Measurements from ENCODE around the gene CDRT4. TPM values are rescaled to one million over a fixed set of nuclear protein-coding genes. Genes with fewer than 3 reads are reported as not detected.

CDRT4 gene
- 1.4 and 2.5 TPM in 2 replicates for total RNA-seq

GRCh38 chr17:15467592-15467991 is at the start of gene CDRT4:
CDRT4 (minus strand) TSS chr17:15467621; CDS start chr17:15440238, 27,383 bp downstream.

Other genes with a start within 250 kb of the CDRT4 start
- gene PMP22, start 202.3 kb downstream of the CDRT4 start, total RNA-seq: 23.0 and 24.8 TPM in 2 replicates
- not detected in 2 replicates for gene TEKT3, start 126.0 kb downstream of the CDRT4 start, total RNA-seq
- 27.9 and 28.6 TPM in 2 replicates for gene TVP23C, start 95.9 kb upstream of the CDRT4 start, total RNA-seq
- gene FBXW10B, start 152.1 kb upstream of the CDRT4 start, total RNA-seq: 0.09 TPM in 2 replicates
- gene TRIM16, start 216.7 kb upstream of the CDRT4 start, total RNA-seq: 46.6 and 57.1 TPM in 2 replicates
- 31.9 and 36.7 TPM in 2 replicates for gene ZNF286A, start 232.1 kb upstream of the CDRT4 start, total RNA-seq

Data from endothelial cell of coronary artery (primary cell).